Measurements from ENCODE around the gene STX8.

- TF ChIP-seq PPARA (CRISPR knock-in tag; IDR thresholded peaks at IDR 0.05; ENCODE audit: borderline replicate concordance), result no peak
- no peak for TF ChIP-seq TCF4 (CRISPR knock-in tag; IDR thresholded peaks at IDR 0.05; ENCODE audit: borderline replicate concordance)
- no peak for TF ChIP-seq CSRNP3 (CRISPR knock-in tag; IDR thresholded peaks at IDR 0.05)
- no peak for TF ChIP-seq ESRRG (CRISPR knock-in tag; IDR thresholded peaks at IDR 0.05)
These were observed 352.1 kb downstream of the STX8 start for GRCh38 chr17:9223531-9223930.
